ENCODE measurements around the gene SLC16A7.

SLC16A7 gene

DNA sequence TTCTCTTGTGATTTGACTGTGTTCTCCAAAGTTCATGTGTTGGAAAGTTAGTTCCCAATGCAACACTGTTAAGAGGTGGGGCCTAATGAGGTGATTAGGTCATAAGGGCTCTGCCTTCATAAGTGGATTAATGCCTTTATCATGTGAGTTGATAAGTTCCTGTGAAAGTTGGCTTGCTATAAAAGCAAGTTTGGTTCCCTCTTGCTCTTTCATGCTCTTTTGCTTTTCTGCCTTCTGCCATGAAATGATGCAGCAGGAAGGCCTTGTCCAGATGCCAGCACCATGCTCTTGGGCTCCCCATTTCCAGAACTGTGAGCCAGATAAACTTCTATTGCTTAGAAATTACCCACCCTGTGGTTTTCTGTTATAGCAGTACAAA is 41.9 kb downstream of the SLC16A7 start:
- no peak overlapping the region for H3K27ac ChIP-seq
- TF ChIP-seq, protein P1, sequence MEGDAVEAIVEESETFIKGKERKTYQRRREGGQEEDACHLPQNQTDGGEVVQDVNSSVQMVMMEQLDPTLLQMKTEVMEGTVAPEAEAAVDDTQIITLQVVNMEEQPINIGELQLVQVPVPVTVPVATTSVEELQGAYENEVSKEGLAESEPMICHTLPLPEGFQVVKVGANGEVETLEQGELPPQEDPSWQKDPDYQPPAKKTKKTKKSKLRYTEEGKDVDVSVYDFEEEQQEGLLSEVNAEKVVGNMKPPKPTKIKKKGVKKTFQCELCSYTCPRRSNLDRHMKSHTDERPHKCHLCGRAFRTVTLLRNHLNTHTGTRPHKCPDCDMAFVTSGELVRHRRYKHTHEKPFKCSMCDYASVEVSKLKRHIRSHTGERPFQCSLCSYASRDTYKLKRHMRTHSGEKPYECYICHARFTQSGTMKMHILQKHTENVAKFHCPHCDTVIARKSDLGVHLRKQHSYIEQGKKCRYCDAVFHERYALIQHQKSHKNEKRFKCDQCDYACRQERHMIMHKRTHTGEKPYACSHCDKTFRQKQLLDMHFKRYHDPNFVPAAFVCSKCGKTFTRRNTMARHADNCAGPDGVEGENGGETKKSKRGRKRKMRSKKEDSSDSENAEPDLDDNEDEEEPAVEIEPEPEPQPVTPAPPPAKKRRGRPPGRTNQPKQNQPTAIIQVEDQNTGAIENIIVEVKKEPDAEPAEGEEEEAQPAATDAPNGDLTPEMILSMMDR (IDR thresholded peaks at IDR 0.05): no peak
- no peak for TF ChIP-seq ZFX (IDR thresholded peaks at IDR 0.05; ENCODE audit: borderline replicate concordance)

DNA sequence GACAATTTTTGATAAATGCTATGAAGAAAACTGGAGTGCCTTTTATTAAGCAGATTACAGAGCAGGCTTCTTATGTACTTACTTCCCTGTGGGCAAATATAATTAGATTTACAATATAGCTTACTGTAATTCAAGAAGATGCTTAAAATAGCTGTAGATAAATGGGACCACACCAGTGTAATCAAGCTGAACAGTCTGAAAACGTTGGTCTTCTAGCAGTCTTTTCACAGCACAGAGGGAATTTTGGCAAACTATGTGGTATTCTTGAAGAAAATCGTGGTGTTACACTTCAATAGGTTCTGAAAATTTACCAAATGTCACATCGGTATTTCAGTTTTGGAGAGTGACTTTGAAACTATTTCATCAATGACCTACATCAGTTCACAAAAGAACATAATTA is 47.7 kb downstream of the SLC16A7 start:
- H3K27ac ChIP-seq: no peak overlapping the region
- TF ChIP-seq, protein P1 (IDR thresholded peaks at IDR 0.05): no peak
- no peak for TF ChIP-seq ZFX (IDR thresholded peaks at IDR 0.05; ENCODE audit: borderline replicate concordance)

DNA sequence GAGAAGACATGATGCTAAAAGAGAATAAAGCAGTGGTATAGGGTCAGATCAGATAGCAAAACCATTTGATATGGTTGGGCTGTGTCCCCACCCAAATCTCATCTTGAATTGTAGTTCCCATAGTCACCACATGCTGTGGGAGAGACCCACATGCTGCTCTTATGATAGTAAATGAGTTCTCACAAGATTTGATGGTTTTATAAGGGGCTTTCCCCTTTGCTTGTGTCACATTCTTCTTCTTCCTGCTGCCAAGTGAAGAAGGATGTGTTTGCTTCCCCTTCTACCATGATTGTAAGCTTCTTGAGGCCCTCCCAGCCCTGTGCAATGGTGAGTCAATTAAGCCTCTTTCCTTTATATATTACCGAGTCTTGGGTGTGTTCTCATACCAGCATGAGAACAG is 49.4 kb downstream of the SLC16A7 start:
- TF ChIP-seq, protein P1 (IDR thresholded peaks at IDR 0.05): peak; percentile 11; the same call in 1 of the 2 replicates
- TF ChIP-seq ZFX (IDR thresholded peaks at IDR 0.05; ENCODE audit: borderline replicate concordance): no peak
- no peak overlapping the region for H3K27ac ChIP-seq

DNA sequence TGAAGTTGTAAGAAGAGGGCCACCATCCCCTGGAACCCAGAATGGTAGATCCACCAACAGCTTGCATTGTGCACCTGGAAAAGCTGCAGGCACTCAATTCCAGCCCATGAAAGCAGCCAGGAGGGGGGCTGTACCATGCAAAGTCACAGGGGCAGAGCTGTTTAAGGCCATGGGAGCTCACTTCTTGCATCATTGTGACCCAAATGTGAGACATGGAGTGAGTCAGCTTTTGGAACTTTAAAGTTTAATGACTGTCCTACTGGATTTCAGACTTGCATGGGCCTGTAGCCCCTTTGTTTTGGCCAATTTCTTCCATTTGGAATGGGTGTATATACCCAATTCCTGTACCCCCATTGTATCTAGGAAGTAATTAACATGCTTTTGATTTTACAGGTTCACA is 50.8 kb downstream of the SLC16A7 start:
- H3K27ac ChIP-seq: no peak overlapping the region

DNA sequence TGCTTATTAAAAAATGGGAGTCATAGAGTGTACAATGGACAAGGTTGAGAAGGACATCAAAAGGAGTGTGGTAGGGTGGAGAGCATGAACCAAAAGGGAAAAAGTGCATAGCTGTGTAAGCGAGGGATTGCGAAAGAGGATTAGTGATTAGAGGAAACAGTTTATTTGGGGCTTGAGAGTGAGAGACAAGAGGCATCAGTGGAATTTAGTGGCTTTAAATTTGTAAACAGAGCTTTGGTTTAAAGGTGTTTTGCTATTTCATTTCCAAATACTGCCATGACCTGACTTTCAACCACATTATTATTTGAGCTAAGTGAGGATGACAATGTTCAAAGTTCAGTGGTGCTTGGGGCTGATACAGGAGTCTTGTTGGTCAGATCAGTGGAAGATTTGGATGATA is 53.4 kb downstream of the SLC16A7 start:
- H3K27ac ChIP-seq: no peak overlapping the region
- TF ChIP-seq, protein P1 (IDR thresholded peaks at IDR 0.05): no peak
- TF ChIP-seq ZFX (IDR thresholded peaks at IDR 0.05; ENCODE audit: borderline replicate concordance): no peak

More for the DNA sequence above, 50.8 kb downstream of the SLC16A7 start:
- TF ChIP-seq, protein P1 (IDR thresholded peaks at IDR 0.05): no peak
- no peak for TF ChIP-seq ZFX (IDR thresholded peaks at IDR 0.05; ENCODE audit: borderline replicate concordance)

DNA sequence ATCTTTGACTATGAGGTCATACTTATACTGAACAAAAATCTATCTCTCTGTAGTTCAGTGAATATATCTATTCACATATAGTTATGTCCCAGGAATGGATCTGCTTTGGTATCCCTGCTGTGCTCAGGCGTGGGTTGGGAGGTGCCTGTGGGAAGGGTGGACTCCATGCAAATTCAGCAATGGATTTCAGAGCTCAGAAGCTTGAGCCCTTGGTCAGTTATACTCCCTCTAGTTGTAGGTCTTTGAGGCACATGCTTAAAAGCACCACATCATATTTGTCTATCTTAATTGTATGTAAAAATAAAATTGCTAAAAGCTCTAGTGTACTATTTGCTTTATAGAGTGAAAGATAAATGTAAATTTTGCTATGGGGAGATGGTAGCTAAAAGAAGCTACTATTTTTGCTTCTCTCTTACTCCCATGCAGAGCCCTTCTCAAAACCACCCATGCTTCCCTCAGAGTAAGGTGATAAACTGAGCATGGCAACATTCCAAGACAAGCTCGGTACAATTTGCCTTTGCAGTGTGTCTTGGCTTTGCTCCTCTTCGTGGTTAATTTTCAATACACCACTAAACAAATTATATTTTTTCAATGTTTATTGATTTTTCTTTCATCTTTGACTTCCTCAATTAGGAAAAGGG is 54.9 kb downstream of the SLC16A7 start:
- TF ChIP-seq, protein P1 (IDR thresholded peaks at IDR 0.05): peak; percentile 36
- no peak for TF ChIP-seq ZFX (IDR thresholded peaks at IDR 0.05; ENCODE audit: borderline replicate concordance)
- H3K27ac ChIP-seq: peak overlapping the region; percentile 33

DNA sequence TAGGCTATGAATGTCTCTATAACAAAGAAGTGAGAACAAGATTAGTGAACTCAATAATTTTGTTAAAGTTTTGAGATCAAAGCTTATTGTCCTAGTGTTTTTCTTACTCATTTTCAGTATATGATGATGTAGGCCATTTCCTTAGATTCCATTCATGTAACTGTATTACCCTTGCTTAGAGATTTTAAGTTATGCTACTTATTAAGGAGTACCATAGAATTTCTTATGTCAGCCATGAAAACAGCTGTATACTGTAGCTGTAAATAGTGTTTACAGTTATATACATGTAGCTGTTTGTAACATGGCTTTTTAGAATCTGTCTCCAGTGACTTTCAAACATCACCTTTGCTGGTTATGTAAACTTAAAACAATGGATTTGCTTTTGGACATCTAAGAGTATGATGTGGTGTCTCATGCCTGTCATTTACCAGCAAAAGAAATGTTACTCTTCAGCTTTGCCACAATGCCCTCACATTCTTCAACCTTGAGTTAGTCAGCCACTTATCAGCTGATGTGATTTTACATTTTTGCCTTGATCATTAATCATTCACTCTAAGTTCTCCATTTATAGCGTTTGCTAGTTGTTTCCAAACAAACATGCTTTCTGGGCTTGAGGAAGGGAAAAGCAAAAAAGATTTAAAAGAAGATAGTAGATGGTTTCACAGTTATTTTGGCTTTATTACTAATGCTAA is 55.5 kb downstream of the SLC16A7 start:
- no peak for TF ChIP-seq ZFX (IDR thresholded peaks at IDR 0.05; ENCODE audit: borderline replicate concordance)
- TF ChIP-seq, protein P1 (IDR thresholded peaks at IDR 0.05): no peak
- peak overlapping the region; percentile 33 for H3K27ac ChIP-seq

Measured in 22Rv1 (cell line).